SK-N-MC (cell line): ENCODE results near the gene CCR5AS.

ENCODE experiments used
- EZH2 ChIP-seq: fragments of 200-600 bp; sonication (generic); IDR thresholded peaks from one replicate; pipeline ENCODE4 v1.6.1; 2017; ENCODE audit warnings: antibody characterized with exemption
- POLR2AphosphoS5 ChIP-seq: IDR thresholded peaks from 2 replicates; pipeline ENCODE4 v1.6.1; 2012; ENCODE audit warnings: mild to moderate bottlenecking, low read depth, low read length, borderline replicate concordance

DNA sequence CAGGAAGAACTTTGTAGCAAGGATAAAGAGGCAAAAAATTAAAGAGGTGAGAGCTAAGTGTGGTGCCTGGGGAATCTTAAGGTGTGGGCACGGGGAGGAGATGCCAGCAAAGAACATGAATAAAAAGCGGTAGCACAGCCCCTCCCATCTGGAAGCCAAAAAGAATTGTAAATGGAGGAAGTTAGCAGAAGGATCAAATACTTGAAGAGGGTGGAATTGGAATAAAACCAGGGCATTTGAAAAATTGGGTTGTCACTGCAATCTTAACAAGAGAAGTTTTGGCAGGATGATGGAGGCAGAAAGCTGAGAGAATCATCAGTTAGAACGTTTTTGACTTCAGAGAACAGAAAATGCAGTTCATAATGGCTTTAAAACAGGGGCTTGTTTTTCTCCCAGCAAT is 50.6 kb downstream of the CCR5AS start:
- TF ChIP-seq EZH2: no peak
- no peak for TF ChIP-seq POLR2AphosphoS5
